GM12875 (cell line): ENCODE measurements around the gene INO80B.

ENCODE experiments used
- H3K4me3 ChIP-seq: one replicate; pipeline ENCODE4 v1.5.1; 2011; ENCODE audit warnings: low read depth, low read length, control low read depth
- CTCF ChIP-seq: IDR thresholded peaks from 2 replicates; pipeline ENCODE4 v1.5.1; 2011; ENCODE audit warnings: low read depth, mild to moderate bottlenecking, control low read depth, inconsistent platforms, low read length, moderate library complexity, borderline replicate concordance; ENCODE audit not compliant: insufficient read depth

The INO80B gene

DNA sequence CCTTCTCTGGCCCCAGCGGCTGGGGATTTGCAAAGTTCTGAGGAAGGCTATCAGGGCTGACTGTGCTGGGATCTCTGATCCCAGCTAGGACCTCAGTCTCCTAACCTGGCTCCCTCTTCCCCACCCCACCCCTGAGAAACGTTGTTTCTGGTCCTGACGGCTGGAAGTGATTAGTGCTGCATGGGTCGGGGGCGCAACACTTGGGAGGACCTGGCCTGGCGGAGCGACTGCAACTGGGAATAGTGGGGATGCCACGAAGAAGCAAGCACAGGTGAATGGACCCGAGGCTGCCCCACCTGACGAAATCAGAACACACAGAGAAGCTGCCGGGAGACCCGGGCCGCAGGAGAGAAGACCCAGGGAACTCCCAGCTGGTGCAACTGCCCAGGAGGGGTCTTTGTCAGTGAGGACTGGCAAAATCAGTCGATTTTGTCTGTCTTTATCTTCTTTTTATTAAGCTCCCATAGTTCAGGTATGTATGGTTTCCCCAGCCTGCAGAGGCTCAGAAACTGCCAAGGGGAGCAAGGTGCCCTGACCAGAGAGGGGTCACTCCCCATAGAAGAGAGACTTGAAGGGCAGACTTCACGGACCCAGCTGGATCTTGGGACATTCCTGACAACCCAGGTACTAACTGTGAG lies 45.2 kb downstream of the INO80B start:
- no peak for TF ChIP-seq CTCF
- H3K4me3 ChIP-seq = no peak overlapping the region

GRCh38 chr2:74500578-74500946 lies 45.7 kb downstream of the INO80B start:
- TF ChIP-seq CTCF = no peak
- H3K4me3 ChIP-seq = no peak overlapping the region

GRCh38 chr2:74501335-74502071 lies 46.6 kb downstream of the INO80B start:
- TF ChIP-seq CTCF = no peak
- H3K4me3 ChIP-seq = no peak overlapping the region

DNA sequence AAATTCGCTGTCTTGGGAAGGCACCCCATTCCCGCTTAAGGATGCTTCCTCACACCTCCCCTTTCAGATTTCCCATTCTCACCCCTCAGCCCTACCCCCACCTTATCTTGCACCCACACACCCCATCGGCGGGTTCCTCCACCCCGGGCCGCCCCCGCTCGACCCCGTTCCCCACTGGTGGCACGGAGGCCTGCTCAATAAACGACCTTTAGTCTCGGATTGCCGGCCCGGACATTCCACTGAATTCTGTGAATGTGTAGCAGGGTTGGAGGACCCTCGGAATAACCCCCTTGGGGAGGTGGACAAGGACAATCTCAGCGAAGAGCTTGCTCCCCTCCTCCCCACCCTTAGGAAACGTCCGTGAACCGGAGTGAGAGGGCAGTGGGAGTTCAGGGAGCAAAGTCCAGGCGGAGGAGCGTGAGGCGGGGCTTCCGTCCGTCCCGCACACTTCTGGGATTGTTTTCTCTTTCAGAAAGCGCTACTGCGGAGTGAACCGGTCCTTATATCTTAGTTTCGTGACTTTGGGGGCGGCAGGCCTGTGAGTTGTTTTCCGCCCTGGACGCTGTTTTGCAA lies 47.3 kb downstream of the INO80B start:
- H3K4me3 ChIP-seq = peak overlapping the region; percentile 50
- TF ChIP-seq CTCF = no peak

DNA sequence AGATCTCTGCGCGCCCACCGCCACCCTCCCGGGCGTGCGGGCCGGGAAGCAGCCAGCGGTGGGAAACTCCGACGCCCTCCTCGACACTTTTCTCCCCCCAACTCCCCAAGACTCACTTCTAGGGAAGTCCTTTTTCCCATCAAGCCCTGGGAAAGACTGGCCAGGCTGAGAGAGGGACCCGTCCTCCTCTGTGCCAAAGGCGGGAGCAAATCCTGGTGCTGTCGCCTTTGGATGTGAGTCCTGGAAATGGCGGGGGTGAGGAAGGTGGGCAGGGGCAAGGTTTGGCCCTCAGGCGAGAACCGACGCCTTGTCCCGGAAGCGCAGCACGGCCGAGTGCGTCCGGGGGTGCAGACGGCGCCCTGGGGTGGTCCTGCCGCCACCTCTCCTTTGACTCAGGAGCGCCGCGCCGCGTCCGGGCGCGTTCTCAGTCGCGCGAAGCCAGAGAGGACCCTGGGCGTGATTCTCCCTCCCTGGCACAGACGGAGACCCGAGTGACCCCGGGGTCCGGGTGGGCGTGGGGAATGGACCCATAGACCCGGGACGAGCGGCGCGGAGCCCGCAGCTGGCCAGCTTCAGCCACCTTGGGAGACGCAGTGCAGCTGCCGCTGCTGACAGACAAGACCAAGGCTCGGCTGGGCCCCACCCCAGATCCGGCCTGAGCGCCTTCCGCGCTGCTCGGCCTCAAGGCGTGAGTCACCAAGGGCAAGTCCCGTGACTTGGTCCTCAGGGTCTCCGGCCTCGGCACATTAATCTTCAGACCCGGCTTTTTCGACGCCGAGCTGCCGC lies 48.0 kb downstream of the INO80B start:
- H3K4me3 ChIP-seq = peak overlapping the region; percentile 50
- TF ChIP-seq CTCF = peak; percentile 72

GRCh38 chr2:74503506-74504475 lies 48.9 kb downstream of the INO80B start:
- no peak for TF ChIP-seq CTCF
- no peak overlapping the region for H3K4me3 ChIP-seq
